ENCODE data around the gene HSPB9. TPM values are rescaled to one million over a fixed set of nuclear protein-coding genes. Genes with fewer than 3 reads are reported as not detected.

Gene HSPB9
- total and polyA plus RNA-seq, 2 donors (not counting 3 experiments of a cell fraction or from before 2014, with no cell fraction given), result not detected

DNA sequence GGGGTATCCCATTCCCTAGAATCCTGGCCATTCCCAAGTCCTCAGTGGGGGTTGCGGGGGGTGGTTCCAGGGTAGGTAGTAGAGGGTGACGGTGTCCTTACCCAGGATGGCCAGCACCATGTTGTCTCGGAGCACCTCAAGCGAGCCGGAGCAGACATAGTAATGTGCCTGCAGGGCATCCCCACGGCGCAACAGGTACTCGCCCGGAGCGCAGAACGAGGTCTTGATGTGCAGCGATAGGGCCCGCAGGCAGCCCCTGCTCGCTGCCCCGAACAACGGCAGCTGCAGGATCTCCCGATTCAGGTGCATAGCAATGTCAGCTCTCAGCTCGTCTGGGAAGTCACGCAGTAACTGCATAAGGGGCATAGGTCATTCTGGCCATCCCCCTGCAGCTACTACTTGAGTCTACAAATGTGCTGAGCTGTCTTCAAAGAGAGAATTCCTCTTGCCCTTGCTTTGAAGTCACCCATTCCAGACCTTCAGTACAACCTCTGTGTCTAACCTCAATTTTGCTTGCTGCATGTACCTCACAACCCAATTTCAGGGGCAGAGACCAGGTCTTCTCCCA is 43.7 kb downstream of the HSPB9 start:
- no TSS peak for BruUV-seq (replicated peaks)
- no peaks in the 10 kb centered on the region for H3K79me2 ChIP-seq (ENCODE audit: control insufficient read depth, insufficient read depth, low read length)
- no peaks in the 10 kb centered on the region for H4K20me1 ChIP-seq (replicated peaks; ENCODE audit: control insufficient read depth, extremely low read depth, insufficient read depth, low read length)
- peaks cover 0 to 2% of the 10 kb centered on the region in 2 experiments for H3K27me3 ChIP-seq (ENCODE audit: control insufficient read depth in 2 of 2, insufficient read depth in 2 of 2, low read length in 2 of 2)
- TF ChIP-seq GATA2 (IDR thresholded peaks at IDR 0.05; ENCODE audit: insufficient read depth, insufficient read length, low read depth, low read length), result no peak
- dilution Hi-C loops (cut with MboI; ENCODE audit: extremely low pct_ligation_motif_present, low sequenced_read_pairs) (no loop called here), intact Hi-C loops (cut with micrococcal nuclease) (no loop called here)
- H3K4me1 ChIP-seq (ENCODE audit: control insufficient read depth, extremely low read depth, insufficient read depth, low read length), result no peaks in the 10 kb centered on the region
- H3K4me2 ChIP-seq (ENCODE audit: insufficient read depth, low read length), result no peak overlapping the region
- no peak overlapping the region for H3K9ac ChIP-seq (replicated peaks; ENCODE audit: extremely low read depth, insufficient read depth, low read length)
- ChIA-PET CTCF (no interaction called here), POLR2A (no interaction called here)
- no peaks in the 10 kb centered on the region for H3K9me1 ChIP-seq (replicated peaks; ENCODE audit: control insufficient read depth, extremely low read depth, insufficient read depth, low read length)
- H3K36me3 ChIP-seq (ENCODE audit: control insufficient read depth in 2 of 2, extremely low read depth in 1 of 2, insufficient read depth in 2 of 2, low read length in 2 of 2), result no peaks in the 10 kb centered on the region
- H3K27ac ChIP-seq (ENCODE audit: insufficient read depth, low read depth, low read length), result no peak overlapping the region
- no peak for FAIRE-seq
- H2AFZ ChIP-seq (ENCODE audit: low read depth, low read length), result no peak overlapping the region
- no peaks in the 10 kb centered on the region for H3K9me3 ChIP-seq (replicated peaks; ENCODE audit: control insufficient read depth, insufficient read depth, low read length)
- H3K4me3 ChIP-seq (replicated peaks in 1 of 3; ENCODE audit: insufficient read depth in 1 of 3, low read depth in 1 of 3, low read length in 3 of 3), result no peak overlapping the region
- no peak for DNase-seq (ENCODE audit: low read depth, low spot score)

- TF ChIP-seq POLR2A (IDR thresholded peaks at IDR 0.05; ENCODE audit: low read depth, low read length) (no peak), EZH2 (IDR thresholded peaks at IDR 0.05; ENCODE audit: borderline replicate concordance, low read depth, low read length, severe bottlenecking) (no peak), JUN (IDR thresholded peaks at IDR 0.05; ENCODE audit: borderline replicate concordance, insufficient read depth, insufficient read length, low read depth) (no peak), FOS (IDR thresholded peaks at IDR 0.05; ENCODE audit: borderline replicate concordance, insufficient read depth, low read length) (no peak), GATA2 (IDR thresholded peaks at IDR 0.05; ENCODE audit: insufficient read depth, insufficient read length, low read depth, low read length) (no peak), POLR2AphosphoS5 (IDR thresholded peaks at IDR 0.05; ENCODE audit: insufficient read depth, low read depth, low read length) (no peak), MYC (IDR thresholded peaks at IDR 0.05; ENCODE audit: low read depth, low read length) (no peak)
- TF ChIP-seq, protein P1, sequence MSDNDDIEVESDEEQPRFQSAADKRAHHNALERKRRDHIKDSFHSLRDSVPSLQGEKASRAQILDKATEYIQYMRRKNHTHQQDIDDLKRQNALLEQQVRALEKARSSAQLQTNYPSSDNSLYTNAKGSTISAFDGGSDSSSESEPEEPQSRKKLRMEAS (IDR thresholded peaks at IDR 0.05; ENCODE audit: insufficient read depth, insufficient read length), result no peak
- TF ChIP-seq, protein P2, sequence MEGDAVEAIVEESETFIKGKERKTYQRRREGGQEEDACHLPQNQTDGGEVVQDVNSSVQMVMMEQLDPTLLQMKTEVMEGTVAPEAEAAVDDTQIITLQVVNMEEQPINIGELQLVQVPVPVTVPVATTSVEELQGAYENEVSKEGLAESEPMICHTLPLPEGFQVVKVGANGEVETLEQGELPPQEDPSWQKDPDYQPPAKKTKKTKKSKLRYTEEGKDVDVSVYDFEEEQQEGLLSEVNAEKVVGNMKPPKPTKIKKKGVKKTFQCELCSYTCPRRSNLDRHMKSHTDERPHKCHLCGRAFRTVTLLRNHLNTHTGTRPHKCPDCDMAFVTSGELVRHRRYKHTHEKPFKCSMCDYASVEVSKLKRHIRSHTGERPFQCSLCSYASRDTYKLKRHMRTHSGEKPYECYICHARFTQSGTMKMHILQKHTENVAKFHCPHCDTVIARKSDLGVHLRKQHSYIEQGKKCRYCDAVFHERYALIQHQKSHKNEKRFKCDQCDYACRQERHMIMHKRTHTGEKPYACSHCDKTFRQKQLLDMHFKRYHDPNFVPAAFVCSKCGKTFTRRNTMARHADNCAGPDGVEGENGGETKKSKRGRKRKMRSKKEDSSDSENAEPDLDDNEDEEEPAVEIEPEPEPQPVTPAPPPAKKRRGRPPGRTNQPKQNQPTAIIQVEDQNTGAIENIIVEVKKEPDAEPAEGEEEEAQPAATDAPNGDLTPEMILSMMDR (IDR thresholded peaks at IDR 0.05; ENCODE audit: extremely low read depth in 1 of 2, insufficient read depth in 1 of 2, low read depth in 1 of 2, low read length in 2 of 2), result no peak
- H3K4me2 ChIP-seq (ENCODE audit: insufficient read depth, low read length), result no peak overlapping the region
- no peaks in the 10 kb centered on the region for H3K9me1 ChIP-seq (replicated peaks; ENCODE audit: control insufficient read depth, extremely low read depth, insufficient read depth, low read length)
- no peak overlapping the region for H3K4me3 ChIP-seq (replicated peaks in 1 of 3; ENCODE audit: insufficient read depth in 1 of 3, low read depth in 1 of 3, low read length in 3 of 3)
- ChIA-PET CTCF (interaction anchor here (2.2 kb wide), 1 partner anchor 14 kb away, joined by 6 read pairs; the partner anchor contains the start of gene KCNH4), POLR2A (no interaction called here)
- H3K27ac ChIP-seq (ENCODE audit: insufficient read depth, low read depth, low read length), result no peak overlapping the region
- intact Hi-C loops (cut with micrococcal nuclease), result no loop called here
- no peaks in the 10 kb centered on the region for H3K79me2 ChIP-seq (ENCODE audit: control insufficient read depth, insufficient read depth, low read length)
- no peaks in the 10 kb centered on the region for H3K4me1 ChIP-seq (ENCODE audit: control insufficient read depth, extremely low read depth, insufficient read depth, low read length)
- FAIRE-seq, result no peak
- DNase-seq (ENCODE audit: low read depth, low spot score), result no peak
- no peak overlapping the region for H2AFZ ChIP-seq (ENCODE audit: low read depth, low read length)
- no peak overlapping the region for H3K9ac ChIP-seq (replicated peaks; ENCODE audit: extremely low read depth, insufficient read depth, low read length)
- H3K36me3 ChIP-seq (ENCODE audit: control insufficient read depth in 2 of 2, extremely low read depth in 1 of 2, insufficient read depth in 2 of 2, low read length in 2 of 2), result no peaks in the 10 kb centered on the region
- H3K27me3 ChIP-seq (ENCODE audit: control insufficient read depth in 2 of 2, insufficient read depth in 2 of 2, low read length in 2 of 2), result peaks cover 0 to 3% of the 10 kb centered on the region in 2 experiments
- H4K20me1 ChIP-seq (replicated peaks; ENCODE audit: control insufficient read depth, extremely low read depth, insufficient read depth, low read length), result no peaks in the 10 kb centered on the region
- no TSS peak for BruUV-seq (replicated peaks)
- dilution Hi-C loops (cut with MboI; ENCODE audit: extremely low pct_ligation_motif_present, low sequenced_read_pairs), result no loop called here
- no peaks in the 10 kb centered on the region for H3K9me3 ChIP-seq (replicated peaks; ENCODE audit: control insufficient read depth, insufficient read depth, low read length)
Observed at GRCh38 chr17:42167807-42168206, 45.2 kb downstream of the HSPB9 start.
